Activated CD8-positive, alpha-beta memory T cell treated with anti-CD3 and anti-CD28 coated beads for 1 hour (primary cell): ENCODE data around the gene AVP.
"Not testable (repeated sequence)": the region's sequence is repeated elsewhere in the genome, so short reads cannot be mapped to it uniquely, and the experiment has no call there.

Source experiments
- DNase-seq, 2 donors: peaks; one replicate each; pipeline ENCODE4 v3.0.0-alpha.2; 2020; ENCODE audit warnings: low read depth in 1 of 2; ENCODE audit errors: extremely low read depth in 1 of 2

AVP gene

GRCh38 chr20:3085571-3086072 is 1.1 kb upstream of the AVP start:
- DNase-seq: no peak

- no peak for DNase-seq
These were observed 449 bp upstream of the AVP start for GRCh38 chr20:3084986-3085360.

DNA sequence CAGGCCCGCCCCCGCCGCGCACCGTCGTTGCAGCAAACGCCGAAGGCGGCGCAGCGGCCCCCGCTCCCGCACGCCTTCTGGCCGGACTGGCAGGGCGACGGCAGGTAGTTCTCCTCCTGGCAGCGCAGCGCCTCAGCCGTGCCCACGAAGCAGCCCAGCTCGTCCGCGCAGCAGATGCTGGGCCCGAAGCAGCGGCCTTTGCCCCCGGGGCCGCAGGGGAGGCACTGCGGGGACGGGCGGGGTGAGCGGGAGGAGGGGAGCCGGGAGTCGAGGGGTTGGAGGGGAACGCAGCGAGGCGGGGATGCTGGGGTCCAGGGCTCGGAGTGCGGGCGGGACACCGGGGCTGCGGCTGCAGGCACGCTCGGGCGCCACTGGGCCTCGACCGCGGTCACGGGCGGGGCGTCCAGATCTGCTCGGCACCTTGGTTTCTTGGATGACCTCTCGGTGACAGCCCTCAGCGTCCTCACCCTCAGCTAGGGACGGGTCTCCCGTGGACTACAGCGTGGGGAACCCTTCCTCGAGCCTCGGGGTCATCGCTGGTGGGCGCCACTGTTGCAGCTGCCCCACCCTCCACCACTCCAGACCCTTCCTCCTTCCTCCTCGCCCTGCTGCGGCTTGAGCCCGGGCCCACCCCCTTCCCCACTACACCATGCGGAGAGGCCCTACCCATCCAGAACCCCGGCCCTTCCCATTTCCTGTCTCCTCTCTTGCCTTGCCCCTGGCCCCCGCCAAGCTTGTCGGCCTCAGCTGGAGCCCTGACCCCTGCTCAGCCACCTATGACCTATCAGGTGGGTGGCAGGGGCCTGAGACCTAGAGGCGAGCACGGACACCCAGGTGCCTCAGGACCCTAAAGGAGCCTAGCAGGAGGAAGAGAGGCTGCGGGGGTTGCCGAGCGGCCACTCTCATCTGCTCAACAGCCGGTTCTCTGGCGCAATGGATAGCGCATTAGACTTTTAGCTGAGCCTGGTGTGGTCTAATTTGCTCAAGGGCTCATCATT is 1.3 kb downstream of the AVP start:
- DNase-seq: no peak

- no peak for DNase-seq
These were observed 2.1 kb downstream of the AVP start for GRCh38 chr20:3082306-3082951.

DNA sequence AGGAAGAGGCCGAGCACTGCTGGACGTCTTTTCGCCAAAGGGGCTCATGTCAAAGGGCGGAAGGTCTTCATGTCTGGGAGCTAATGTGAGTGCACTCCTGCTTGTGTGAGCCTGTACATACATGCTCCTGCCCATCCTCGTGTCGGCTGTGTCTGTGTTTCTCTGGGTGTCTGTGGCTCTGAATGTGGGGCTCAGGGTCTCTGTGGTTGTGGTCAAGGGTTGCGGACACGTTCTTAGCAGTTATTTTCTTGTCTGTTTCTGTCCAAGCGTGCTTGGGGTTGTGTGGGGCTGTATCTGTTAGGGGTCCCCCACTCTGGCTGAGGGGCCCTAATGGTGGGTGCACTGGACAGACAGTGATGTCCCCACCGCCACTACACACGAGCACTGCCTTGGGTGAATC is 2.9 kb downstream of the AVP start:
- no peak for DNase-seq

DNA sequence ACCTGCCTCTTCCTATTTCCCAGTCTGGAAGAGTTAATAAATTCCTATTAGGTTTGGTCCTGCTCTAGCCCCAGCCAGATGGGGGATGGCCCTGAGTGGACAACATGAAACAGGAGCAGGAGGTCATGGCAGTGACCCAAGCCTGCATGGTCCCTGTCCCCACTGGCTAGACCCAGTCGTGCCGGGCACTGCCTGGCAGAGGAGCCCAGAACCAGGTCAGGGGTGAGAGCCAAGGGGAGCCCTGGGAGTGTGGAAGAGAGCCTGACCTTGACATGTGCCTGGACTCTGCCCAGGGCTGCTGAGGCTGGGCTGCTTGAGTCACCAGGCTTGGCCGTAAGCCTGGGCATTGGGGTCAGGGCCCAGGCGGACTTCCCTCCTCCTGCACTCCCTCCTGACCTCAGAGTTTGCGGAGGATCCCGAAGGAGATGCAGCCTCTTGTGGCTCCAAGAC is 3.6 kb downstream of the AVP start:
- DNase-seq: no peak

- no peak for DNase-seq
These were observed 6.8 kb downstream of the AVP start for GRCh38 chr20:3077618-3078134.

DNA sequence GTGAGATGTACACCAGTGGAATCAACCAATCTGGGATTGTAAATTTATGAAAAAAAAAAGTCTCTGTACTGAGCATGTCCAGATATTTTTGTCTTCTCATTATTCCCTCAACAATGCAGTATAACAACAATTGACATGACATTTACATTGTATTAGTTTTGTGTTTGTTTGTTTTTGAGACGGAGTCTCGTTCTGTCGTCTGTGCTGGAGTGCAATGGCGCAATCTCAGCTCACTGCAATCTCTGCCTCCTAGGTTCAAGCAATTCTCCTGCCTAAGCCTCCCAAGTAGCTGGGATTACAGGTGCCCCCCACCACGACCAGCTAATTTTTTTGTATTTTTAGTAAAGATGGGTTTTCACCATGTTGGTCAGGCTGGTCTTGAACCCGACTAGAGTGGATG is 9.2 kb downstream of the AVP start:
- not testable (repeated sequence) for DNase-seq

- DNase-seq: no peak
These were observed 9.7 kb downstream of the AVP start for GRCh38 chr20:3074812-3075211.

DNA sequence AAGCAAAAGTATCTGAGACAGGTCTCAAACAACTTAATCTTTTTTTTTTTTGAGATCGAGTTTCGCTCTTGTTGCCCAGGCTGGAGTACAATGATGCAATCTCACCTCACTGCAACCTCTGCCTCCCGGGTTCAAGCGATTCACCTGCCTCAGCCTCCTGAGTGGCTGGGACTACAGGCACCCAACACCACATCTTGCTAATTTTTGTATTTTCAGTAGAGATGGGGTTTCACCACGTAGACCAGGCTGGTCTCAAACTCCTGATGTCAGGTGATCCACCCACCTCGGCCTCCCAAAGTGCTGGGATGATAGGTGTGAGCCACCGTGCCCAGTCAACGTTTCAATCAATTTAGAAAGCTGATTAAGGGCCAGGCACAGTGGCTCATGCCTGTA is 11.3 kb downstream of the AVP start:
- DNase-seq: not testable (repeated sequence)

DNA sequence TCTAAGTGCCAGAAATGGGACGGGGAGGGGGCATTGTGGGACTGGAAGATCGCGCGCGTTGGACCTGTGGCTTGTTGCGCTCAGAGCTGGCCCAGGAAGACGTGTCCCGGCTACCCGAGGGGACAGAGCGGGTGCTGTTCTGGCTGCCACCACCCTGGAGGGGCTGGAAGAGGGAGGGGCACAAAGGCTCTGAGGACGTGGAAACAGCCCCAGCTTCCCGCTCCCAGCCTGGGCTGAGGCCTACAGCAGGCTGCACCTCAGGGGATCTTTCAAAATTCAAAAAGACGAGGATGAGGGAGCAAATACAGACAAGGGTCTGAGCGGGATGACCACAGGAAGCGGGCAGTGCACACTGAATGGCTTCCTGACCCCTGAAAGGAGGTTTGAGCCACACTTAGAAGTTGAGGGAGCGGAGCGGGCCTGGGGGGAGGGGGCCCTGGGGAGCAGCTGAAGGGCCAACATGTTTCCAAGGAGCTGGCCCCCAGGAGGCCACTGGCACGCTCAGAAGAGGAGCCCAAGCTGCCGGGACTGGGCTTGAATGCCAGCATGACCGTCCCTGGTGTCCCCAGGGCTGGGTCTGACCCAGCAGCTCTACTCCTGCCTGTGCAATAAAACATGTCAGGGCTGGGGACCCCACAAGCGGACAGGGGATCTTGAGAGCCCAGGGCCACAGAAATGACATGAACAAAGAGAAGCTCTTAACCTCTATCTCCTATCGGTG is 11.8 kb downstream of the AVP start:
- DNase-seq: no peak

DNA sequence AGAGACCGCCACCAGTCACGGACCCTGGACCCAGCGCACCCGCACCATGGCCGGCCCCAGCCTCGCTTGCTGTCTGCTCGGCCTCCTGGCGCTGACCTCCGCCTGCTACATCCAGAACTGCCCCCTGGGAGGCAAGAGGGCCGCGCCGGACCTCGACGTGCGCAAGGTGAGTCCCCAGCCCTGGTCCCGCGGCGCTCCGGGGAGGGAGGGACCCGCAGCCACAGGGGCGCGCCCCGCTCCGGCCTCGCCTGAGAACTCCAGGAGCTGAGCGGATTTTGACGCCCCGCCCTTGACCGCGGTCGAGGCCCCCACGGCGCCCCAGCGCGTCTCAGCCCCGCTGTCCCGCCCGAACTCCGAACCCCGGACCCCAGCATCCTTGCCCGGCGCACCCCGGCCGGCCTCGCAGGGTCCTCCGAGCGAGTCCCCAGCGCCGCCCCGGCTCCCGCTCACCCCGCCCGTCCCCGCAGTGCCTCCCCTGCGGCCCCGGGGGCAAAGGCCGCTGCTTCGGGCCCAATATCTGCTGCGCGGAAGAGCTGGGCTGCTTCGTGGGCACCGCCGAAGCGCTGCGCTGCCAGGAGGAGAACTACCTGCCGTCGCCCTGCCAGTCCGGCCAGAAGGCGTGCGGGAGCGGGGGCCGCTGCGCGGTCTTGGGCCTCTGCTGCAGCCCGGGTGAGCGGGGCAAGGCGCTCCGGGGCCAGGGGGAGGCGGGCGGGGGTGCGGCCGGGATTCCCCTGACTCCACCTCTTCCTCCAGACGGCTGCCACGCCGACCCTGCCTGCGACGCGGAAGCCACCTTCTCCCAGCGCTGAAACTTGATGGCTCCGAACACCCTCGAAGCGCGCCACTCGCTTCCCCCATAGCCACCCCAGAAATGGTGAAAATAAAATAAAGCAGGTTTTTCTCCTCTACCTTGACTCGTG is 12.7 kb downstream of the AVP start, which contains the start of gene OXT:
OXT (plus strand) TSS at position 11 of the 920 bp plus-strand sequence; CDS start at position 47, 36 bp downstream.
- DNase-seq: peak; percentile 55 to 59

DNA sequence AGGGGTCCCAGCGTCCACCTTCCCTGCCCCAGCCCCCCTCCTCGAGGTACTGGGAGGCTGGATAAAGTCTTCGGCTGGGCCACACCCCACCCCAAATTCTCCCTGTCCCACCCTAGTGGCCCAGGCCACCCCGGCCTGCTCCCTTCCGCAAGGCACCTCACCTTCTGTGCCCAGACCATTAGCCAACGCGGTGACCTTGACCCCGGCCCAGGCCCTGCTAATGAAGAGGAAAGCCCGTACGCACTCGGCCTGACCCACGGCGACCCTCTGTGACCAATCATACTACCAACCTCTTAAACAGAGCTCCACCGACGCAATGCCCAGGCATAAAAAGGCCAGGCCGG is 13.3 kb downstream of the AVP start:
- no peak for DNase-seq

DNA sequence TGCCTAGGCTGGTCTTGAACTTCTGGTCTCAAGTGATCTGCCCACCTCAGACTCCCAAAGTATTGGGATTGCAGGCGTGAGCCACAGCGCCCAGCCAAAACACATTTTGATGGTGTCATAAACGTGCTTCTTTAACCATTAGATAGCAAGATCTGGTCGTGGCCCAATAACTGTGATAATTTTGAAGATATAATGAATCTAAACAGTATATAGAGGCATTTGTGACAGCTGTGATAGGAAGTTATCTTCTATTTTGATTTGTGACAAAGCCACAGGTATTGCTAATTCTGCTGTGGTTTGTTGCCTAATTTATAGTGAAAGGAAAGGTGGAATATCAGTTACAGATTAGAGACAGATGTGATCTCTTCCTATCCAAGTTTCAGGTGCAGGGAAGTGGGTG is 13.8 kb downstream of the AVP start:
- DNase-seq: no peak

DNA sequence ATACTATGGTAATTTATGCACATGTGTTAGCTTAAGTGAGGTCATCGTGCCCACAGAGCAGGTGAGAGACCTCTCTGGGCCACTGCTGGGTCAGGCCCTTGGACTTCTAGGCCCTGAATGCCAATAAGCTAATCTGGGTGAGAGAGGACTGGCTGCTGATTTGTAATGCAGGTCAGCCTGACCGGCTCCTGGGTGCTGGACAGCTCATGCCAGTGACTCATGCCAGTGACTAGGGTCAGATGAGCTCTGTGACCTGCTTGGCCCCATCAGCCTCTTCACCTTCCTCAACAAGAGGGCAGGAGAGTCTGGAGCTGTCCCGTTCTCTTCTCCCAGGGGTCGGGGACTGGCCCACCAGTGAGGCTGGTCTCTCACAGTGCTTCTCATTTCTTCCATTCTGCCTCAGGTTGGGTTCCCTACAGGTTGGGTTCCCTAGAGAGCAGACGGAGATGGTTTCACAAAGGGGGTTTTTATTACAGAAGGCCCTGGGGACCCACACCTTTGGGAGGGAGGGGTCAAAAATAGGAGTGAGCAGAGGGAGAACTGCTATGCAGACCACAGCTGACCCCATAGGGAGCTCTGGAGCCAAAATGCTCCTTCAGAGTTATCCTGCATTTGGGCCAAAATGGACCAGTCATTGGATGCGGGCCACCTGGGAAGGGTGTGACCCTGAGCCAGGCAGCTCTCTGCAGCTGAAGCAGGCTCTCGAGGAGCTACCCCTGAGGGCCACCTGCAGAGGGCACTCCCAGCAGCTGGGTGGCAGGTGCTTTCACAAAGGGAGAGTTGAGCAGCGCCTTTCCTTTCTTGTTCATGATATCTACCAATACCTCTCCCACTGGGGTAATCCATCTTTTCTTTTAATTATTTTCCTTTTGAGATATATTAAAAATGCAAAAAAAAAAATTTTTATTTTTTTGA is 15.3 kb downstream of the AVP start:
- no peak for DNase-seq

GRCh38 chr20:3068075-3068474 is 16.4 kb downstream of the AVP start:
- no peak for DNase-seq

- no peak for DNase-seq
These were observed 17.1 kb downstream of the AVP start for GRCh38 chr20:3067139-3068014.

DNA sequence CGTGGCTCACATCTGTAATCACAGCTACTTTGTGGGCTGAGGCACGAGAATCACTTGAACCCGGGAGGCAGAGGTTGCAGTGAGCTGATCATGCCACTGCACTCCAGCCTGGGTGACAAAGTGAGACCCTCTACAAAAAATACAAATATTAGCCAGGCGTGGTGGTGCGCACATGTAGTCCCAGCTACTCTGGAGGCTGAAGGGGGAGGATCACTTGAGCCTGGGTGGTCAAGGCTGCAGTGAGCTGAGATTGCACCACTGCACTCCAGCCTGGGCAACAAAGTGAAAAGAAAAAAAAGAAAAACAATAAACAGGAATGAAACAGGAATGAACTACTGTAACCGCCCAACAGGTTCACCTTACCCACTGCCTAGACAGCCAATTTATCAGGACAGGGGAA is 20.4 kb downstream of the AVP start:
- not testable (repeated sequence) for DNase-seq
